GM18873 (cell line): ENCODE measurements around the gene CHD9.

Experiments
- ATAC-seq: cut with Tn5 transposase; IDR thresholded peaks from one replicate; pipeline ENCODE4 v1.9.1; 2021; ENCODE audit warnings: mild to moderate bottlenecking, moderate library complexity, moderate number of reproducible peaks; ENCODE audit not compliant: unreplicated experiment, low FRiP score

Gene CHD9

GRCh38 chr16:53093162-53093744 lies 38.5 kb downstream of the CHD9 start:
- no peak for ATAC-seq

DNA sequence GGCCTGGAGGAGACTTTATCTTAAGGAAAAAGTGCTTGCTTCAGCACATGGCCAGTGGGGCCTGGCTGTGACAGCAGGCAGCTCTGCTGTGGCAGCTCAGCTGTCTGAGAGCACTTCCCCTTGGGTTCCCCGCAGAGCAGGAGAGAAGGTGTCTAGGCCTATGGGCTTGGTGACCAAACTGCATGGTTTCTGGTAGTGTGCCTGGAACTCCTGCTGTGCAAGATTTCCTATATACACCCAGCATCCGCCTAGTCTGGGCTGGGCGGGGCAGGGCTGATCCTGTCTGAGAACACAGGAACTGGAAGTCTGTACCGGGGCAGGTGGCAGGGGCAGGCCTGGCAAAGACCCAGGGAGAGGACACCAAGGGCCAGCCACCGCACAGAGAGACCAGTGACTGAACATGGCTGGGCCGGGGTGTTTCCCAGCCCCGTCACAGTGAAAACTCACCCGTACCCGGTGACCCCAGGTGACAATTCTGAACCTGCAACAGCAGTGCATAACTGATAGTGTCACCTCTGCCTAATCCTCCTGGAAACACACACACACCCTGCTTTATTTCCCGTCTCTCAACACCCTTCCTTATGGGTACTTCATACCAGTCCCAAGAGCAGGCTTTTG lies 39.3 kb downstream of the CHD9 start:
- peak; percentile 41 for ATAC-seq

DNA sequence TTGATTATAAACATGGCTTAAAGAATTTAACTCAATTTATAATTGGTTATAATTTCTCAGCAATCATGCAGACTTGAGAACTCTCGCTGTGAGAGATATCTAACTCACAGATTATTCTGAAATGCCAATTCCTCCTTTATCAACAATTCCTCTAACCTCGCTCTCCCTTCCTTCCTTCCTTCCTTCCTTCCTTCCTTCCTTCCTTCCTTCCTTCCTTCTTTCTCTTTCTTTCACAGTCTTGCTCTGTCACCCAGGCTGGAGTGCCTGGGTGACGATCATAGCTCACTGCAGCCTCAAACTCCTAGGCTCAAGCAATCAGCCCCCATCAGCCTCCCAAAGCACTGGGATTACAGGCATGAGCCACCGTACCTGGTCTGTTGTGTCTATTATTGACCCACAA lies 42.4 kb downstream of the CHD9 start:
- ATAC-seq = no peak

DNA sequence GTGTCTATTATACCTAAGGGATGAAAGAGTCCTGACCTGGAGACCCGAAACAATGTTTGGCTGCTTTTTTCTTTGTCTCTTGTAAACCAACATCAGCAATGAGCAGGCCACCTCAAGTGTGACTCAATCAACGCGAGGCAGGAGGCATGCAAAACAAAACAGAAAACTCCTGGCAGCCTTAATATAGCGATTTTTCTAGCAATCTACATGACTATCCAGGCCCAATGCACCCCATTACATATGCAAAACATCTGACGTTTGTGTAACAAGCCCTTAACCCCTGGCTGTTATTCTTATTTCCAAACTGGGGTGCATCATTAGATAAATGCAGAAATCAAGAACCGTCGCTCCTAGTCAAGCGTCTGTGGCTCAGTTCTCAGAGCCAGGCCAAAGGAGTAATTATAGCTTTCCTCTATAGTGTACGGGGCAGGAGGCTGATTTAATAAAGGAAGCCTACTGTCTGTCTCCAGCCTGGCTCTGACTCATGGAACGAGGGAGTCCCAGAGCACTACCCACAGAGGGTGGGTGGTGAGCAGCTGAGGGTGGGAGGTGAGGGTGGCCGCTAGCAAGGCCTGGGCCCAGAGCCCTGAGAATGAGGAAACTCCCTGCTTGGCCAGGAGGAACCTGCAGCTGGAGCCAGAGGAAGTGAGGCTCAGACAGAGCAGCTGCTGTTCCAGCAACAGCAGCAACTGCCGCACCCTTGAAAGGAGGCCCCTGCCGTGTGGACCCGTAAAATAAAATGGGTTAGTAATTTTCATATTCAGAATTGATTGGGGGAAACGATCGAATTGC lies 43.9 kb downstream of the CHD9 start:
- ATAC-seq = peak; percentile 69

- peak; percentile 46 for ATAC-seq
Observed at GRCh38 chr16:53099318-53100130, 44.7 kb downstream of the CHD9 start.

- ATAC-seq = no peak
Observed at GRCh38 chr16:53100131-53100748, 45.4 kb downstream of the CHD9 start.

DNA sequence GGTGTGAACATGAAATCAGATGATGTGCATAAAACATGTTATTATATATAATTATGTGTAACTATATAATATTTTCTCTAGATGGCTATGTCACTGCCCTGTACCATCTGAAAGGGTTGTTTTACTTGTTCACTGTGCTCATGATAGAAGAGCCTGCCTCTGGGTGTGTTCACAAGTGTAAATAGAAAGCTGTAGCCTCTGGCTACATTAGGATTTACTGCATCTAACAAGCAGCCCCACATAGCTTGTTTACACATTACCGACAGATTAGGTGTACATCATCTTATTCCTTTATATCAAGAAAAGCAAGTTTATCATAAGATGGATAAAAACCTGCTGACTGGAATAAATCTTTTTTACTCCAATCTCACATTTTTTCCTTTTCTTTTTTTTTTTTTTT lies 46.1 kb downstream of the CHD9 start:
- ATAC-seq = no peak

DNA sequence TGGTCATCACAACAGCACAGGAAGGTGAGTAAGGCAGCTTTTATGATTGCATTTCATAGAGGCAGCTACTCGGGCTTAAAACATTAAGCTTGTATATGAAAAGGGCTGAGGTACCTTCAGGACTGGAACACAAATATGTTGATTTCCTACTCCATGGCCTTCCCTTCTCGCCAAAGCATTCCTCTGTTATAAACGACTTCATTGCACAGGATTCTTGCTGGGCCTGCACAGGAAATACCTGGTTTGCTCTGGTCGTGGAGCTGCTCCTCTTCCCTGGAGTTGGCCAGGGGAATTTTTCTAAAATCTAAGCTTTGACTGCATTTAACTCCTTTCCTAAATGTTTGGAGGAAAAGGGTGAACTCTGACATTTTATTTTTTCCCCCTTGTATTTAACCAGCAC lies 49.0 kb downstream of the CHD9 start:
- ATAC-seq = no peak

GRCh38 chr16:53105565-53105964 lies 50.8 kb downstream of the CHD9 start:
- no peak for ATAC-seq

- ATAC-seq = no peak
Observed at GRCh38 chr16:53111078-53111791, 56.4 kb downstream of the CHD9 start.

DNA sequence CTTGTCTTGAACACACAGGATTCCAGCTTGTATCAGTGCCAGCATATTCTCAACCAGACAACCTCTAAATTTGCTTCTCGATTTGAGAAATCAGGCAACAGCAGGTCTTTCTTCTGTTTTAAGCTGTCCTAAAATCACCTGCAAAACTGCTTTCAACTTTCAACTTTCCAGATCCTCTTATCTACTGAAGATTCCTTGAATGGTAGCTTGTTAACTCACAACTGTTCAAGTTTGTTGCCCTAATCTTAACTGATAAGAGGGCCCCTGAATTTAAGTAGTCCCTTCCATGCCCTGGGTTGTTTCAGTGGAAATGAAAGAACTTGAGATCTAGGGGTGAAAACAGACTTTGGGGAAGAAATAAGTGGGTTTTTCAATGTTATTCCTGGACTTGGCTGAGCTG lies 57.2 kb downstream of the CHD9 start:
- ATAC-seq = no peak

- no peak for ATAC-seq
Observed at GRCh38 chr16:53115047-53115446, 60.3 kb downstream of the CHD9 start.

DNA sequence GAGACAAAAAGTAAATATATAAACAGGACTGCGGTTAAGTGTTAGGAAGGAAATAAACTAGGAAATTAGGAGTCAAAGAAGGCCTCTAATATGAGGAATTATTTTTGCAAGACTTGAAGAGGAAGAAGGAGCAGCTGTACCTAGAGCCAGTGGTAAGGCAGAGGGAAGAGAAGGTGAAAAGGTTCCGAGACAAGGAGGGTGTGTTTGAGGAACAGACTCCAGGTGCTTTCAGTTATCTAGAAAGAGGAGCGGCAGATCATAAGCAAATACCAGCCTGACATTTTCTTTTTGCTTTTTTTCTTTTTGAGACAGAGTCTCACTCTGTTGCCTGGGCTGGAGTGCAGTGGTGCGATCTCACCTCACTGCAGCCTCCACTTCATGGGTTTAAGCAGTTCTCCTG lies 61.0 kb downstream of the CHD9 start:
- ATAC-seq = no peak

DNA sequence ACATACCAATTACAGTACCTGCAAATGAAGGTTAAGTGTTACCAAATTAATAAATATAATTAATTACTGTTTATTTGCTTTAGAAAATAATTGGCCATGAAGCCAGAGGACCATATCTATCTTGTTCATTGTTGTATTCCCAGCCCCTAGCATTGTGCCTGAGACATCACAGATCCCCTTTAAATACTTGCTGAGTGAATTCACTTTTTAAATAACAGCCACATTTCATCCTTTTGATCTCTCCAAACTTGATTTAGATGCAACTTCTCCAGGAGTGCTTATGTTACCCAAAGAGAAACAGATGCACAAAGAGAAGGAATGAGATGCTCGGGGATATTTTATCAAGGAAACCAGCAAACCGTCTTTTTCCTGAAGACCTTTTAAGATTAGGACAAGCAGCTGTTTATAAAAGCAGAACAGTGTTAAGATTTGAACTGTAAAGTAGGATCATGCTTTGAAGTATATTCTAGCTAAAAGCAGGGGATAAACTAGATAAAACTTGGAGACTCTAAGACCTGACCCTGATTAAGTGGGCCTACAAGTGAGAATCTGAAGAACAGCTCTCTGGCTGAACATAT lies 66.3 kb downstream of the CHD9 start:
- no peak for ATAC-seq

DNA sequence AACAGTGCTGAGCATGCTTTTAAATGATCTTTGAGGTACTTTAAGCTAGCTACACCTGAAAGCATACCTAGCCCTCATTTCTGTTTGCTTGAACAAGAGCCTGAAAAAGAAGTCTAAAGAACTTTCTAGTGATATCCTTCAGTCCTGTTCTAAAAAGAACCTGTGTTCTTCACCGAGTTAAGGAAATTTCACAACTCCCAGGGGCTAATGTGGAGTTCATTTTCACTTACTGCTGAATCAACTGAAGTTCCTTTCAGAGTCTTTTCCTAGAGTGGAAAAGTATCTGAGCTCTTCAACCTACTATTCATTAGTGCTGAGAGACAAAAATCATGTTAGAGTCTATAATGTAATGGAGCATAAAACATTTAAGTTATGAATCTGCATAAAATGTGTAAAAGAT lies 66.9 kb downstream of the CHD9 start:
- no peak for ATAC-seq

DNA sequence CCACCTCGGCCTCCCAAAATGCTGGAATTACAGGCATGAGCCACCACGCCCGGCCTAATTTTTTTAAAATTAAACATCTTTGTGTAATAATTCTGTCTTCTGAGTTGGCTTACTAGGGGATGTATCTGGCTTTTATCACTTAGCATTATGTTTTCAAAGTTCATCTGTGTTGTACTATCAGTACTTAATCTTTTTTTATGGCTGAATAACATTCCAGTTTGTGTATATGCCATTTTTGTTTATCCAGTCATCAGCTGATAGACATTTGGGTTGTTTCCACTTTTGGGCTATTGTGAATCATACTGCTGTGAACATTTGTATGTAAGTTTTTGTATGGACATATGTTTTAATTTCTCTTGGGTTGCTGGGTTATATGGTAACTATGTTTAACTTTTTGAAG lies 69.0 kb downstream of the CHD9 start:
- no peak for ATAC-seq

GRCh38 chr16:53126390-53126789 lies 71.6 kb downstream of the CHD9 start:
- ATAC-seq = no peak

DNA sequence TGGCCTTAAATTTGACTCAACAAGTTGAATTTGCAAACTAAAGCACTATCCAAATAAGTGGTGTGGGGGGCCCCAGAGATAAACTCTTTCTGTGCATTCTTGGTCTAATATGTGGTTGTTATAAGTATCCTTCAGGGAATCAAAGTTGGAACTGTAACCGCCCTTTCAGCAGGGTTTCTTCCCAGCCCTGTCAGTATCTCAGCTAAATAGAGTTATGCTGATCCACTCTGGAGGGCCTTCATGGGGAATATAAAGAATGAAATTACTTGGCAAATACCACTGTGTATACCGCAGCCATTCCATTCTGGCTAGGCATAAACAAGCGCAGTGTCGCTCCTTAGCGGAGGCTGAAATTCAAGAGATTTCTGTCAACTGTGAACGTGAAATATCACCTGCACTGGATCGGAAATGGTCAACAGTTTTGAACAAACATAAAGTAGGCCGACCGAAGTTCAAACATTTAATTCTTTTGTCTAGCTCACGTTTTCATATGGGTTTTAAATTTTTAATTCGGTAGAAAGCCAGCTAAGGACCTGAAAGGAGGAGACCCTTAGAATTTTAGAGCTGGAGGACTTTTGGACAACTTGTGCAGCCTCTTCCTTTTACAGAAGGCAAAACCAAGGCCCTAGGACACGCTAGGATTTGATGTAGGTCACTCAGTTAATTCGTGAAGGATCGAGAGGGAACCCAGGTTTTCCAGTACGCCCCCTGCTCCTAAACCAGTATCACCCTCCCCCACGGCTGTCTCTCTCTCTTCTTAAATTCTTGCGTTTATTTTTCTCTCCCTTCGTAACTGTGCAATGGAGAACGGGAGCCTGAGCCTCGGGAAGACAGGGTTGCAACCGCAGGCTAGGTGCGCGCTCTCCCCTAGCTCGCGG lies 74.7 kb downstream of the CHD9 start:
- no peak for ATAC-seq
